Stomach smooth muscle (tissue), 2 donors: Measurements from ENCODE around the gene MLF2.

Experiments
- H3K27ac ChIP-seq: one replicate; pipeline ENCODE4 v1.7.0; 2013; ENCODE audit warnings: mild to moderate bottlenecking, low read length, inconsistent platforms
- H3K27me3 ChIP-seq, 2 donors: one replicate each; pipeline ENCODE4 v1.7.0; 2013; ENCODE audit warnings: low read length in 2 of 2; ENCODE audit not compliant: insufficient read depth in 2 of 2, control insufficient read depth in 1 of 2
- H3K36me3 ChIP-seq, 2 donors: one replicate each; pipeline ENCODE4 v1.7.0; 2013; ENCODE audit warnings: low read length in 2 of 2; ENCODE audit not compliant: control insufficient read depth in 2 of 2, insufficient read depth in 2 of 2
- H3K4me1 ChIP-seq: one replicate; pipeline ENCODE4 v1.7.0; 2013; ENCODE audit warnings: low read length; ENCODE audit not compliant: control insufficient read depth, insufficient read depth
- H3K4me3 ChIP-seq, 2 donors: one replicate each; pipeline ENCODE4 v1.7.0; 2013; ENCODE audit warnings: low read length in 2 of 2
- H3K9ac ChIP-seq, 2 donors: one replicate each; pipeline ENCODE4 v1.7.0; 2013; ENCODE audit warnings: low read length in 2 of 2, mild to moderate bottlenecking in 1 of 2
- H3K9me3 ChIP-seq, 2 donors: one replicate each; pipeline ENCODE4 v1.7.0; 2013; ENCODE audit warnings: low read length in 2 of 2; ENCODE audit not compliant: control insufficient read depth in 2 of 2
- donor health status: healthy.
- donor health status: Pancreatic carcinoma.

The MLF2 gene

GRCh38 chr12:6763380-6763779, 10.4 kb upstream of the MLF2 start:
- Histone ChIP-seq H3K9me3 (no peaks in the 10 kb centered on the region), H3K27me3 (no peaks in the 10 kb centered on the region), H3K9ac (peak overlapping the region; percentile 34 to 75), H3K4me1 (peaks cover 44% of the 10 kb centered on the region), H3K4me3 (peak overlapping the region; percentile 54 to 89), H3K36me3 (no peaks in the 10 kb centered on the region), H3K27ac (peak overlapping the region; percentile 96)

- Histone ChIP-seq H3K9ac (no peak overlapping the region), H3K4me3 (no peak overlapping the region), H3K9me3 (no peaks in the 10 kb centered on the region), H3K27me3 (no peaks in the 10 kb centered on the region), H3K27ac (no peak overlapping the region), H3K36me3 (no peaks in the 10 kb centered on the region), H3K4me1 (peaks cover 20% of the 10 kb centered on the region)
These were observed 6.8 kb upstream of the MLF2 start for GRCh38 chr12:6759741-6760140.

- no peak overlapping the region for H3K4me3 ChIP-seq
- no peak overlapping the region for H3K27ac ChIP-seq
- H3K9ac ChIP-seq: no peak overlapping the region
- no peaks in the 10 kb centered on the region for H3K36me3 ChIP-seq
- H3K27me3 ChIP-seq: no peaks in the 10 kb centered on the region
- no peaks in the 10 kb centered on the region for H3K9me3 ChIP-seq
- H3K4me1 ChIP-seq: peaks cover 15% of the 10 kb centered on the region
These were observed 5.7 kb upstream of the MLF2 start for GRCh38 chr12:6758506-6759095.

GRCh38 chr12:6757028-6757690, 4.2 kb upstream of the MLF2 start:
- Histone ChIP-seq H3K9me3 (no peaks in the 10 kb centered on the region), H3K9ac (no peak overlapping the region), H3K27me3 (no peaks in the 10 kb centered on the region), H3K36me3 (no peaks in the 10 kb centered on the region), H3K27ac (no peak overlapping the region), H3K4me1 (peaks cover 13% of the 10 kb centered on the region), H3K4me3 (no peak overlapping the region)

DNA sequence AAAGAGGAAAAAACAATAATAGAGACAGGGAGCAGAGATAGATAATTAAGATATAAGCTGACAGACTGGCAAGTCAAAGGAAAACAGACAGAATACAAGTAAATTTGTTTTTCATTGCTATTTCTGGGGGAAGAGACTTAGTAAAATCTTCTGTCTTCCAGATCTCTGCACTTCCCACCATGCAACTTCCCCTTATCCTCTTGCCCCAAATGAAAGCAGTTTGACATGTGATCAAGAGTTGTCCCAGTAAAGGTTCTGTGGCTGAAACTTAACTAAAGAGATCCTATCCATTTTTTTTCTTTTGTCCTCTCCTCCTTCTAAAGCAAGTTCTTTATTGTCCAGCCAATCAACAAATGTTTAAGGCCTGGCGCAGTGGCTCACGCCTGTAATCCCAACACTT, 1.5 kb upstream of the MLF2 start:
- Histone ChIP-seq H3K27me3 (no peaks in the 10 kb centered on the region), H3K9me3 (no peaks in the 10 kb centered on the region), H3K36me3 (peaks cover 17 to 21% of the 10 kb centered on the region in 2 donors), H3K9ac (no peak overlapping the region), H3K4me3 (no peak overlapping the region), H3K27ac (no peak overlapping the region), H3K4me1 (peaks cover 25% of the 10 kb centered on the region)

- Histone ChIP-seq H3K27ac (peak overlapping the region; percentile 100), H3K4me3 (peak overlapping the region in 1 of 2 donors; percentile 91), H3K9me3 (no peaks in the 10 kb centered on the region), H3K9ac (peak overlapping the region; percentile 39 to 42), H3K36me3 (peaks cover 22 to 25% of the 10 kb centered on the region in 2 donors), H3K4me1 (peaks cover 25% of the 10 kb centered on the region), H3K27me3 (no peaks in the 10 kb centered on the region)
These were observed 923 bp upstream of the MLF2 start for GRCh38 chr12:6753772-6754356.

- H3K9ac ChIP-seq: peak overlapping the region; percentile 92 to 99
- H3K27ac ChIP-seq: peak overlapping the region; percentile 100
- H3K9me3 ChIP-seq: no peaks in the 10 kb centered on the region
- H3K27me3 ChIP-seq: no peaks in the 10 kb centered on the region
- H3K36me3 ChIP-seq: peaks cover 34 to 40% of the 10 kb centered on the region in 2 donors
- peaks cover 25% of the 10 kb centered on the region for H3K4me1 ChIP-seq
- peak overlapping the region; percentile 75 to 91 for H3K4me3 ChIP-seq
These were observed 597 bp downstream of the MLF2 start for GRCh38 chr12:6752167-6752920.

DNA sequence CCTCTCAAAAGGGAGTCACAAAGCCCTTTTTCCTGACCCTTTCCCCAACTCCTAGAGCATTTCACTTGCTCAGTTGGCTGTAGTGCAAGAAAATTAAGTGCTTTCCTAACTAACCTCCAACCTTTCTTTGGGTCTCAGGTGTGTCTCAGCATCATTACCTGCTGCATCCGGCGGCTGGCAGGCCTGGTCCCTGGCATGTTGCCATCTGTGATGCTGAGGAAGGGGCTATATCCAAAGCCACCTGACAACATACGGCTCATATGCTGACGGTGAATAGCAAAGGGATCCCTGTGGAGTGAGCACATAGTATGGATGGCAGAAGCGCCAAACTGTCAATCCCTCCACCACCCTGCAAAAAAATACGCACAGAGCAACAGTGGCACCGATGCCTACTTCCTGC, 1.2 kb downstream of the MLF2 start:
- Histone ChIP-seq H3K36me3 (peaks cover 38 to 46% of the 10 kb centered on the region in 2 donors), H3K4me3 (peak overlapping the region; percentile 75 to 91)

GRCh38 chr12:6750506-6750905, 2.4 kb downstream of the MLF2 start:
- Histone ChIP-seq H3K9ac (peak overlapping the region in 1 of 2 donors; percentile 42), H3K4me3 (no peak overlapping the region), H3K9me3 (no peaks in the 10 kb centered on the region), H3K27ac (no peak overlapping the region), H3K27me3 (no peaks in the 10 kb centered on the region), H3K36me3 (peaks cover 43 to 51% of the 10 kb centered on the region in 2 donors), H3K4me1 (peaks cover 25% of the 10 kb centered on the region)

More for the DNA sequence above, 1.2 kb downstream of the MLF2 start:
- Histone ChIP-seq H3K27ac (peak overlapping the region; percentile 100), H3K27me3 (no peaks in the 10 kb centered on the region), H3K9ac (peak overlapping the region; percentile 92 to 99), H3K4me1 (peaks cover 25% of the 10 kb centered on the region), H3K9me3 (no peaks in the 10 kb centered on the region)

DNA sequence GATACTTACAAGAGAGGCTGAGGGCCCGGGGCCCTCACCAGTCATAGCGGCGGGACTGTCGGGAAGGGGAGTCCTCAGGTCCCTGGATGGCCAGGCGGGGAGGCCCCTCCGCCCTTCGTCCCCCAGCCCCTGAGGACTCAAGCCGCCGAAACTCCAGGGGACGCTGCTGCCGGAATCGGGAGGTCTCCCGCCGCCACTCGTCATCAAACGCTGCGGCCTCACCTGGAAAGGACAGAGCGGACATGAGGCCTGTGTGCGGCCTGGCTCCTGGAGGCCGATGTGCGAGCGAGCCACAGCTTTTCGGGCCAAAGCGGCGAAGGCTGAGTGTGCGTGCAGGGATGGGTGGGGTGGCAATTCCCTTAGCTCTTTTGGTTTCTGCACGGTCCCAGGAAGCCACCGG, 4.2 kb downstream of the MLF2 start:
- Histone ChIP-seq H3K27me3 (no peaks in the 10 kb centered on the region), H3K36me3 (peaks cover 46 to 51% of the 10 kb centered on the region in 2 donors), H3K4me3 (no peak overlapping the region), H3K9me3 (no peaks in the 10 kb centered on the region), H3K4me1 (peaks cover 22% of the 10 kb centered on the region), H3K9ac (no peak overlapping the region), H3K27ac (no peak overlapping the region)
